CD4-positive, alpha-beta T cell treated with Interleukin-10 for 1 hour (primary cell): Measurements from ENCODE around the gene SCCPDH.

Experiments
- DNase-seq: peaks from one replicate; pipeline ENCODE4 v3.0.0-alpha.2; 2020

Gene SCCPDH

DNA sequence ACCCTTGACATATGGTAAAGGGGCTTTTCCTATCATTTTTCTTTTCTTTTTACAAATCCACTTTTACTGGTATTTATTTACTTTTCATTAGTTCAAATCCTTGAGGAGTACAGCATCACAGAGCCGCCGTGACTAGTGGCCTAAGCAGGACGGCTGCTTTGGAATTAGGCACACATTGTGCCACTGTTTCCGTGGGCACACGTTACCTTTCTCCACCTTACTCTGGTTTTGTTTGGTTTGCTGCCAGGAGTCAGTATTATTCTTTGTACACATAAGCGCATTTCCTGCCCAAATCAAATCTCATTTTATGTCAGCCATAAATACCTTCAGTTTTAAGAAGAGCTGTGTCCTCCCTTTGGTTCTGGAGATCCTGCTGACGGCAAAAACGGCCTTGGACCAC, 31.2 kb downstream of the SCCPDH start:
- no peak for DNase-seq

DNA sequence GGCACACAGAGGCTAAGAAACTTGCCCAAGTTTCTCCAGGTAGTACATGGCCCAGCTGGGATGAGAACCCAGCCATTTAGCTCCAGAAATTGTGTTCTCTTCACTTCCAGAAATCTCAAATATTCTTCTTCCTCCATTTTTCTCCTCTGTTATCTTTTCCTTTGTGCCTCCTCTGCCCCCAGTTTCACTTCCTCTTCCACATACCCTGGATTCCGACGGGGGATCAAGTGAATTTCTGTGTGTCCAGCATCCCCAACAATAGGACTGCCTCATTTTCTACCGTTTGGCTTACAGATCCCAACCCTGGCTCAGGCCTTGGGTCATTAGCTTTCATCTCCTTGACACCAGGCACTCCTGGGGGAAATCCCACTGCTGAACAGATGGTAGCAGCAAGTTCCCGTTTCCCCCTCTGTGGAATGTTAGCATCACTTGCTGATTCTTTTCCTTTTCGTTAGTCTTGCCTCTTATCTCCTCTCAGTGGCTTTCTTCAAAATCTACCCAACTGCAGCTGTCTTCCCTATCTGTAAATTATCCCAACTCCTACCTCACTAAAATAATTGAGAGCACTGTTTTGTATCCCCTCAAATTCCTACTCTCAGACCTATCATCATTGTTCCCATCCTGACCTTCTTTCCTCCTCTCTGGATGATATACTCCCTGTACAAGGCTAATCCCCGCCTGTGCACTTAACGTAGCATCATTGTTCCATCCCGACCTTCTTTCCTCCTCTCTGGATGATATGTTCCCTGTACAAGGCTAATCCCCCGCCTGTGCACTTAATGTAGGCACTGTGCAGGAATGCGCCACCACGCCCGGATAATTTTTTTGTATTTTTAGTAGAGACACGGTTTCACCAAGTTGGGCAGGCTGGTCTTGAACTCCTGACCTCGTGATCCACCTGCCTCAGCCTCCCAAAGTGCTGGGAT, 36.5 kb downstream of the SCCPDH start:
- no peak for DNase-seq

DNA sequence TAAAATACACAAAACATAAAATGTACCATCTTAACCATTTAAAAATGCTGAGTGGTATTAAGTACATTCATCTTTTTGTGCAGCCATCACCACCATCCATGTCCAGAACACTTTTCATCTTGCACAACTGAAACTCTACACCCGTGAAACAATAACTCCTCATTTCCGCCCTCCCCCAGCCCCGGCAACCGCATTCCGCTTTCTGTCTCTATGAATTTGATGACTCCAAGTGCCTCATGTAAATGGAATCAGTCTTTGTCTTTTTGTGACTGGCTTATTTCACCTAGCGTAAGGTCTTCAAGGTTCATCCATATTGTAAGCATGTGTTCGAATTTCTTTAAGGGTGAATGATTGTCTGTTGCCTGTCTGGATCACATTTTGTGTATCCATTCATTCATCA, 37.2 kb downstream of the SCCPDH start:
- DNase-seq, result no peak

DNA sequence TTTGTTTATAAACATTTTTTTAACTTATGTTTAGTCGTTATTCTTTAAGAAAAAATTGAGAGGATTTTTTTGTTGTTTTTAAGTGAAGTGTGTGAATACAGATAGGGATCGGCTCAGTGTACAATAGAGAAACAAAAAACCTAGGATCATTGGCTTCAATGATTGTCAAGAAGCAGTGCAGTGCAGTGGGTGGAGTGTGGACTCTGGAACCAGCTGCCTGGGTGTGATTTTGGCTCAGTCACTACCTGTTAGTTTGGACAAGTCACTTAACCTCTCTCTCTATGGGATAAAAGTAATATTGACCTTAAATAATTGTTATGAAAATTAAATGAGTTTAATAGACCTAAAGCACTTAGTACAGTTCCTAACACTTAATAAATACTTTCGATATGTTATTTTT, 41.3 kb downstream of the SCCPDH start:
- DNase-seq, result no peak

DNA sequence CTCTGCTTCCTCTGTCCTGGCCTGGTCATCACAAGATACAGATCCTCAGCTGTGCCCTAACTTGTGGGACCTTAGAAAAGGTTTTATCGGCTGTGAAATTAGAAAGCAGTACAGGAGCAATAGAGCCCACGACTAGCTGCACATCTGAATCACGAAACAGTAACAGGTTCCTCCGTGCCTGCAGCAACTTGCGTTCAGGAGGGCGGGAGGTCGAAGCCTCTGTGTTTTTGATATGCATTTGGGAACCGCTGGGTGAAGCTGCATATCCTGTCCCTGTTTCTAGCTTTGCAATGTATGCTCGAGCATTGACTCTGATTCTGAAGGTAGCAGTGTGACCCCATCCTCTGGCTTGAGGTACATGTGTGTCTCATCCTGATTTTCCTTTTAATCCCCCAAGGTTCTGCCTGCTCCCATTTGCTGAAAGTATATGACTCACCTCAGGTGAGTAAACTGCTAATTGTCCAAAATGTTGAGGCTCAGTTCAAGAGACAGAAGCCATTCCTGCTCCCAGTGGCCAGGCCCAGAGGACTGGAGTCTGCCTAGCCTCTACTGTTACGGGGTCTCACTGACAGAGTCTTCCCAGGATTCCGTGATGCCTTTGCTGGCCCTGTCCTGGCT, 44.3 kb downstream of the SCCPDH start:
- DNase-seq, result no peak

DNA sequence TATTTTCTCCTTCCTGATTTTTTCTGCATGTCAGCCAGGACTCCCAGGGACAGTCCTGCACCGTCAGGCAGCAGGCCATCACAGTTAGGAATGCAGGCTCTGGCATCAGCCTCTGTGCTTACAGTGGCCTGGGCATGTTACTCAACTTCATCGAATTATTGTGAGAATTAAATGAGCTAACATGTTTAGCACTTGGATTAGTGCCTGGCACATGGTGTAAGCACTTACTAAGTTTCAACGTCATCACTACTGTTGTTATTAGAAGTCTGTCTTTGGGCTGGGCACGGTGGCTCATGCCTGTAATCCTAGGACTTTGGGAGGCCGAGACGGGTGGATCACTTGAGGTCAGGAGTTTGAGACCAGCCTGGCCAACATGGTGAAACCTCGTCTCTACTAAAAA, 45.1 kb downstream of the SCCPDH start:
- DNase-seq, result no peak

DNA sequence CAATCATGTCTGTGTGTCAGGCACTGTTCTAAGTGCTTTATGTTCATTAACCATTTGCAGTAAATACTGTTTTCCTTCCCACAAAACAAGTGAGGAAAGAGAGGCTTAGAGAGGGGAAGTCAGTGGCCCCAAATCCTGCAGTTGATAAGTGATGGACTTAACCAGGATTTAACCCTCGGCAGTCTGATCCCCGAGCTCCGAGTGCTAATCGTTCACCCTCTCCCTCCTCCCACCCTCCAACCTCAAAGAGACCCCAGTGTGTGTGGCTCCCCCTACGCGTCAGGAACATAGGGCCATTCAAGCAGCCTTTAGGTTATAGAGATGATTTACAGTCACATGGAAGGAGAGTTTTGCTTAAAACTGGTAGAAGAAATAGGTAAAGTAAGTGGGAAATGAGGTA, 47.2 kb downstream of the SCCPDH start:
- DNase-seq, result no peak

DNA sequence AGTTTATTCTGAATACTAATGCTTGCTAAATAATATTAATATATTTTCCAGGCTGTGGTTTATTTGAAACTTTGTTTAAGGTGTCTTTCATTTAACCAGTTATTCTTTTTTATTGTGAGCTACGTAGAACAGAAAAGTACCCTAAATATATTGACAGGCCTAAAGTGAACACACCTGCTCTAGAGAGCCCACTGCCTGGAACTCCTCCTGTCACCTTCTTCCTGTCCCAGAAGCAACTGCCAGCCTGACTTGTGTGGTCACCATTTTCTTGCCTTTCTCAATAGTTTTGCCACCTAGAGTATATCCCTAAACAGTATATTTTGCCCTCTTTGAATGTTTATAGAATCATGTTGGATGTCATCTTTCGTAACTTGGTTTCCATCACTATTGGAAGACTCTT, 48.5 kb downstream of the SCCPDH start:
- no peak for DNase-seq

DNA sequence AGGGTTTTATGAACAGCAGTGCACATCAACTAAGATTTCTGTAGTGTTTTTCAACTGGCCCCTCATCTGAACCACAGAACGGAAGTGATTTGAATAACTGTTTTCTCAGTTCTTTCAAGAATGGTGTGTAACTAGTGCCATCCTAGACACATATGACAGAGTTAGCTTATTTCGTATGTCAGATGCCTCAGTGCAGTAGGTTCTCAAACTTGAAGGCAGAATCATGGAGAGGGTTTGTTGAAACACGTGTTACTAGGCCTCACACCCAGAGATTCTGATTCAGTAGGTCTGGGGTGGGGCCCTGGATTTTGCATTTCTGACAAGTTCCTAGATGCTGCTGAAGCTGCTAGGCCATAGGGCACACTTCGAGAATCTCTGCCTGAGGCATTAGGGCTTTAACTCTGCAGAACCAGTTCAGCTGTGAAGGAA, 49.0 kb downstream of the SCCPDH start:
- no peak for DNase-seq

DNA sequence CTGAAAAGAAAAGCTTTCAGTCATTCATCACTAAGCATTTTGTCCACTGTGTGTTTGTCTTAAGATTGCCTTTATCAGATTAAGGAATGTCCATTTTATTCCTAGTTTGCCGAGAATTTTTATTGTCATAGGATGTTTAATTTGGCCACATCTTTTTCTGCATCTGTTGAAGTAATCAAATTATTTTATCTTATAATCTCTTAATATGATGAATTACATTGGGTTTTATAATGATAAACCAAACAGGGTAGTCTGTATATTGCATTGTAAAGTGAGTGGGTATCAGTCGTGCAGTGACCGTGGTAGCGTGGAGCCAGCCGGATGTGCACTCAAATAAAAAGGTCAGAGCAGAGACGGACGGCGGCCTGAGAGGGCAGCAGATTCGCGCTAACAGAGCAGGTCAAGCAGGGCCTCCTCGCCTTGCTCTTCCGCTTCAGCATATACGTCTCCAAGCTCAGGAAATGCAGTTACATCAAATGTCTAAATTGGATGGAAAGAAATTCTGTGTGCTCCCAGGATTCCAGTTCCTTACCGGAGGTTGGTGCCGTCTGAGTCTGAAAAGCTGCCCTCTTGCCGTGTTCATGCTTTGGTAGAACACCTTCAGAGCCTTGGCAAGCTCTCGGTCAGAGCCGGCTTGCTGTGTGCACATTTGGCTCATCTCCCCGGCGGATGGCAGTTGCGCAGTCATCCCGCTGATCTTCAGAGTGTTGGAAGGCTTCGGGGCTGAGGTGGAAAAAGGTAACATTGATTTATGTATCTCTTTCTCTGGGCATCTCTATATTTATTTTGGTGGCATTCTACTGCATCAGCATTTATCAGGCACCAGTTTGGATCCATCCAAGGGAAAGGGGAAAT, 51.5 kb downstream of the SCCPDH start:
- no peak for DNase-seq

DNA sequence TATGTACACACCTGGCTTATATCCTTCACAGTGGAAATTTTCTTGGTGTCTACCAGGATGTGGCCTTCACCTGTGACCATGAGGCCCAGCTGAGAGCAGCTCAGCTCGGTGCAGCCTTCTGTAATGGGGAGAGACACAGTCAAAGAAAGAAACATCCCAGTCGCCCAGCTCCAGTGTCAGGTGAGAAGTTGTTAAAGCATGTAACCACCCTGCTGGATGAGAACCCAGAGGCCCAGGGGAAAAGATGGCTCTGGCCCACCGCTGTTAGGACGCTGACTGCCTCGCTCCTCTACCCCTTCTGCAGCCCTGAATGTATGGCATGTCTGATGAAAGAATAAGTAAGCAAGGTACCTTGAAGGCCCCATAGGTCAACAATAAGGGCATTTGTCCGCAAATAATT, 52.7 kb downstream of the SCCPDH start:
- DNase-seq, result no peak

DNA sequence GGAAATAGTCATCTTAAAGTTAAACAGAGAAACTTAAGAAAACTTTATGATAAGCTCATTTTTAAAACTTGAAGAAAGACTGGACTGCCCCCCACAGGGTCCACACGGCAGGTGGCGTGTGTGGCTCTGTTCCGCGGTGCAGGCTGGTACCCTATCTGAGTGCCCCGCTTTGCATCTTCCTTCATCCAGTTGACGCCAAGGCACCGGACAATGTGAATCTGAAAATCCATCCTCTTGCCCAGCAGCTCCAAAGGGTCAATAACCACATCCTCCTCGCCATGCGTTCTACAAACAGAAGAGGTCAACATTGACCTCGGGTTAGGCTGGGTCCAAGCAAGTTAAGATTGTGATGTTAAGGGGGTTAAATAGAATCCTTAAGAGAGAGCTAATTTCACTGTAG, 54.5 kb downstream of the SCCPDH start:
- no peak for DNase-seq

DNA sequence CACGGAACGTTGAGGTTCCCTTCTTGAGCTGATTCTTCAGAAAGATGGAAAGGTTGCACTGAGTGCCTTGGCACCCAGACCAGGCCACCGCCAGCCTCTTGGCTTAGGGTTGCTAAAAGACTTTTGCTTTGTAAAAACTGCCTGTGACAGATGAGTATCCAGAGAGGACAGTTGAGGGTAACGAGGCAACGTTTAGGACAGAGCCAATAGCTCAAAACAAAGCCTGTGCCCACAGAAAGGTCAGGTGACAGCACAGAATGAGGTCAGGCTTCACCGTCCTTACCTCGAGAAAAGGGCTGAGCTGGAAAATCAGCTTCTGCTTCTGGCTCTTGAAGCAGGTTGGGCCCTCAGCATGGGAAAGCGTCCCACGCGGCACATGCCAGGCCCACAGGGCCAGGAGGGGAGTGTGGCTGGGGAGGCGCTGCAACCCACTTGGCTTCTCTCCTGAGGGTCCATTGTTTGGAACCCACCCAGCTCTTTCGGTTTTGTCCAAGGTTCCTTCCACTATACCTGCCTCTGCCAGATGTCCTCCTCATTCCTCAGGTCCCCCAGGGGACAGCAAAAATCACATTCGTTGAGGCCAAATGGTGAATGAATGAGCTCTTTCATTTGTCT, 55.5 kb downstream of the SCCPDH start:
- DNase-seq, result no peak

DNA sequence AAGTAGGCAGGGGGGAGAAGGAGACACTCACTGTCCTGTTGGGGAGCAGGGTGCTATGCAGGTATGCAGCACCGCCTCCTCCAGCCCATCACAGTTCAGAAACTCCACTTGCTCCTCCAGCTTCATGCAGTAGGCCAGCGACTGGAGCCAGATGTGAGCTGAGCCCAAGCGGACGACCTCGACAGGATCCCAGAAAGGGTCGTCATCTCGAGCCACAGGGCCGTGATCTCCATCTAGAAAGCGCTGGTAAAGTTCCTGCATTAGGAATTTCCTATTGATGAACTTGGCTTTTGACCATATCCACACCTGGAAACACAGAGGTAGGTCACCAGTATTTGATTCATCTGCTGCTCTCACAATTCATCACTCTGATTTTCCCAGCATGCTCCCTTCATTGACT, 56.1 kb downstream of the SCCPDH start:
- no peak for DNase-seq

DNA sequence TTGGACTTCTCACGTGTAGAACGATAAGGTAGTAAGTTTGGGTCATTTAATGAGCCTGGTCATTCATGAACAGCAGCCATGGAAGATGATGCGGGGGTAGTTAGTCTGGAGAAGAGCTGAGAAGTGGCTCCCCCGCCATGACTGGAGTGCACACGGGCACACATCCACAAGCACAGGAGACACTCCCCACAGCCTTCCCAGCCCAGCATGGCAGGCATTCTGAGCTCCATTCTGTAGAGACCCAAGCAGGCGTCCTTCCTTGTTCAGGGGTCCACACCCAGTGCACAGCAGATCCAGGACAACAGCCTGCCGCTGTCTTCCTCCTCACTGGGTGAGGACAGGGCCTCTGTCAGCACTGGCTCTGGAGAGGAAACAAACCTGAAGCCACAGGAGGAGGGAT, 57.0 kb downstream of the SCCPDH start:
- no peak for DNase-seq

DNA sequence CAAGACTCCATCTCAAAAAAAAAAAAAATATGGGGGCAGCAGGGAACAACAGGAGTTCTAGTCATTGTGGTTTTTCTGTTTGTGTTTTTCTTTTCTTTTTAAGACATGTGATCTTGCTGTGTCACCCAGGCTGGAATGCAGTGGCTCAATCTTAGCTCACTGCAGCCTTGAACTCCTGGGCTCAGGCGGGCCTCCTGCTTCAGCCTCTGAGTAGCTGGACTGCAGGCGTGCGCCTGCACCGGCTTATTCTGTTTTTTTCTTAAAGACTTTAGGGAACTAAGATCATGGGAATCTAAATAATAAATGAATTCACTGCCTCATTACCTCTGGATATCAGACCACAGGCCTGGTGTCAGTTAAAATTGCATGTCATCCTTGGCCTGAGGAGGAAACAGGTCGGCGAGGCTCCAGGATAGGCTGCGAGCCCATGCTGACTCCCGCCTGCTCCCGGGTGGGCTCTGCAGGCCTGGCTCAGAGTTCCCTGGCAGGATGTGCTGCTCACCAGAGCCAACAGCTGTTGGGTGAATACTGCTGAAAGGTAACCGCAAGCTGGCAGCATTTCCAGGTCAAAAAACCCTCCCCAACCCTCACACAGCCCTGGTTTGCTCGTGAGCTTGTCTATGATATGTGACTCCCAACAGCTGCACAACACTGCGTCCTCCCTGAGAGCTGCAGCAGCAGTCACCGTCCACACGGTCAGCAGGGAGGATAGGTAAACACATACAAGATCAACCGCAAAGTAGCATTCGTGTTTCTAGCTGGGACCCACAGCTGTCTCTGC, 58.1 kb downstream of the SCCPDH start:
- no peak for DNase-seq

DNA sequence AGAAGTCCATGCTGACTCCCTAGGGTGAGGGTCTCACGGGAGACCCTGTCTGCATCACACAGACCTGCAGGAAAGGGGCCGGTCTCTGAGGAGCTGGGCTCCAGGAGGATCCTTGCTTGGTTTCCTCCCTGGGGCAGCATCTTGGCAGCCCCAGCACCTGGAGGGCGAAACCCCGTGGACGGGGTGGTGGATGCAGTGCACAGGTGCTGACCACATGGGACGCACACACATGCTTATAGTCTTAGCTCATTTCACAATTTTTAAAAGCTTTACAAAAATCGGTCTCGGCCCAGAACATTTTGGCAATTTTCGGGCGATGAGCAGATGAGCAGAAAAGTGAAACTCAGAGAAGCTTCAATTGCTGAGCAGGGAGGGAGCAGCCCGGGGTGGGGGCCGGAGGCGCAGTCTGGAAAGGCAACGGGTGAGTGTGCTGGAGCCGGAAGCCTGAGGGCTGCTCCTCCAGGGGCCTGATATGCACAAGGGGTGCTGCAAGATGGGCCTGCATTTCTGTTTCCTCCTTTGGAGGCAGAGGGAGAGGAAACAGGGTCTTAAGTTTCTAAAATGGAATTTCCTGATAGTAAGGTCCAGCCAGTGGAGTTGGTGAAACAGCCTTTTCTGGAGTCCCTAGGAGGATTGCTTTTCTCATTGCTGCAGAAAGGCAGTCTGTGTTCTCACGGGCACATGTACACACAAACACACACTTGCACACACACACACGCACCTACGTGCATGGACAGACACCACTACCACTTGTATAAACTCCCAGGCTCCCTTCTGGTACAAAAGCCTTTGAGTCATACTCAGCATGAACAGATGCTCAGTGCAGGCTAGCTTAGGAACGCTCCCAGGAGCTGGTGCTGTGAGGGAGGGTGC, 60.6 kb downstream of the SCCPDH start:
- DNase-seq, result no peak

DNA sequence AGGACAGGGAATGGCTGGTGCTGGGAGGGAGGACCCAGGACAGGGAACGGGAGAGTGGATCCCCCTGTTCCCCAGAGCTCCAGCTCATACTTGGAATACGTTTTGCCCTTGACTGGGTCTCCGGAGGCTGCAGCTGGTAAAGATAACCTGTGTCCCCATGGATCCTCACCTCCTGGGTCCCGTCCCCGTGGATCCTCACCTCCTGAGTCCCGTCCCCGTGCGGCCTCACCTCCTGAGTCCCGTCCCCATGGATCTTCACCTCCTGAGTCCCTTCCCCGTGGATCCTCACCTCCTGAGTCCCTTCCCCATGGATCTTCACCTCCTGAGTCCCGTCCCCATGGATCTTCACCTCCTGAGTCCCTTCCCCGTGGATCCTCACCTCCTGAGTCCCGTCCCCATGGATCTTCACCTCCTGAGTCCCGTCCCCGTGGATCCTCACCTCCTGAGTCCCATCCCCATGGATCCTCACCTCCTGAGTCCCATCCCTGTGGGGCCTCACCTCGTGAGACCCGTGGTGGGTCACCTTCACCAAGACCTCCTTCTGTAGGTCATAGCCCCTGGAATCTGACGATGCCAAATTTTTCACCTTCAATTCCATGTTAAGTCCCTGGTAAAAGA, 61.4 kb downstream of the SCCPDH start:
- no peak for DNase-seq

DNA sequence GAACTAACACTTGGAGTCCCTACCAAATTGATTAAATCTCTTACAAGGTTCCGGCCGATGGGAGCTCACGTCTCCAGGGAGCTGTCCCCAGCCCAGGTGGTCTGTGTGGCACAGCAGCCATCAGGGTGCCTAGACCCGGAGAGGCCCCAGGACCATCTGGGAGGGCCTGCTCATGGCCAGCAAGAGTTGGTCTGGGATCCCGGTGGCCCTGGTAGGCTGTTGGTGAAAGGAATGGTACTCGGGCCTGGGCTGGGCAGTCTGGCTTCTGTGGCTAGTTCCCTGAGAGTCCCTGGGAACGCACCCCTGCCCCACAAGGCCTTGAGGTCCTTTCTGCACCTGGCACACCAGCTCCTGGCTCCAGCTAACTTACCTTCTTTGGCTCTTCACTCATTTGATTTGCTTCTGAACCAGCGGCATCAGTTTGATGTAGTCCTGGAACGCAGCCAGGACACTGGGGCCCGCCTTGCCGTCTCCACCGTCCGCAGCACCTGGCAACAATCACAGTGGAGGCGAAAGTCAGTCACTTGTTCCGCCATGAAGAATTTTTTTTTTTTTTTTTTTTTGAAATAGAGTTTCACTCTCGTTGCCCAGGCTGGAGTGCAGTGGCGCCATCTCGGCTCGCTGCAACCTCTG, 62.5 kb downstream of the SCCPDH start:
- DNase-seq, result no peak

DNA sequence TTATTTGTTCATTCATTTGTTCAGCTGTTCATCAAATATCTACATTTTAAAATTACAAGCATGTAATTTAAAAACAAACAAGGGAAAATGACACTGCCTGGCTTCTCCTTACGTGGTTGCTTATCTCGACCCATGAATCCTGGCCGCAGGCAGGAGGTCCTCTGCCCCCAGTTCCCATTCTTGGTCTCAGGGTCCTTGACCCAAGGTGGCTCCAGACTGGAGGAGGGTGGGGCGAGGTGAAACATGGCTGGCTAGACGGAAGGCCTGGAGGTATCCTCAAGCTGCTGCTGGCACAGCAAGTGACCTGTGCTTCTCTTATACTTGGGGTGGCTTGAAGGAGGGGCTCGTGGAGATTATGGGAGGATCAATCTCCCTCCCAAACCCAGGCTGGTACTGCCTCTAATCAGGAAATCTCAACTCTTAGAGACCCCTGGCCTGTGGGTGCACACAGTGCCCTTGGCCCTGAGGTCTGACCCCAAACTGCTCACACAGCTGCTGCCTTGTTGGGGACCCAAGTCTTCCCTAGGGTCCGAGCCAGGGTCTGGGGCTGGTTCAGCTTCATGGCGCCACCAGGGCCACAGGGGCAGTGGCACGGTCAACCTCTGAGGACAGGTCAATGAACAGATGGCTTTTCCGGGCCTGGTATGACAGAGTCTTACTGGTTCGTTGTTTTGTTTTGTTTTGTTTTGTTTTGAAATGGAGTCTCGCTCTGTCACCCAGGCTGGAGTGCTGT, 63.7 kb downstream of the SCCPDH start:
- no peak for DNase-seq
